GM18511 (cell line): ENCODE measurements around the gene SLC6A4.
"Not testable (repeated sequence)": the region's sequence is repeated elsewhere in the genome, so short reads cannot be mapped to it uniquely, and the experiment has no call there.

Experiments
- ATAC-seq: cut with Tn5 transposase; IDR thresholded peaks from one replicate; pipeline ENCODE4 v1.9.1; 2021; ENCODE audit warnings: mild to moderate bottlenecking, moderate library complexity; ENCODE audit not compliant: unreplicated experiment

SLC6A4 gene

GRCh38 chr17:30239089-30239462 is 3.6 kb upstream of the SLC6A4 start:
- ATAC-seq: no peak

- no peak for ATAC-seq
Measured at GRCh38 chr17:30238387-30239088, 3.0 kb upstream of the SLC6A4 start.

- no peak for ATAC-seq
Measured at GRCh38 chr17:30238003-30238344, 2.5 kb upstream of the SLC6A4 start.

- no peak for ATAC-seq
Measured at GRCh38 chr17:30237296-30238002, 2.0 kb upstream of the SLC6A4 start.

- no peak for ATAC-seq
Measured at GRCh38 chr17:30236766-30237165, 1.3 kb upstream of the SLC6A4 start.

GRCh38 chr17:30236297-30236624 is 764 bp upstream of the SLC6A4 start:
- no peak for ATAC-seq

- no peak for ATAC-seq
Measured at GRCh38 chr17:30234964-30235363, 533 bp downstream of the SLC6A4 start.

GRCh38 chr17:30234296-30234695 is 1.2 kb downstream of the SLC6A4 start:
- ATAC-seq: no peak

GRCh38 chr17:30232824-30233427 is 2.6 kb downstream of the SLC6A4 start:
- ATAC-seq: no peak

GRCh38 chr17:30232015-30232823 is 3.3 kb downstream of the SLC6A4 start:
- ATAC-seq: no peak

- no peak for ATAC-seq
Measured at GRCh38 chr17:30230596-30231125, 4.8 kb downstream of the SLC6A4 start.

GRCh38 chr17:30230009-30230408 is 5.5 kb downstream of the SLC6A4 start:
- ATAC-seq: not testable (repeated sequence)

GRCh38 chr17:30229012-30229411 is 6.5 kb downstream of the SLC6A4 start:
- no peak for ATAC-seq

- ATAC-seq: no peak
Measured at GRCh38 chr17:30228011-30228410, 7.5 kb downstream of the SLC6A4 start.

- ATAC-seq: no peak
Measured at GRCh38 chr17:30226878-30227277, 8.6 kb downstream of the SLC6A4 start.

GRCh38 chr17:30225919-30226553 is 9.5 kb downstream of the SLC6A4 start:
- ATAC-seq: no peak

GRCh38 chr17:30225112-30225511 is 10.4 kb downstream of the SLC6A4 start:
- no peak for ATAC-seq

GRCh38 chr17:30224419-30224960 is 11.0 kb downstream of the SLC6A4 start:
- no peak for ATAC-seq

GRCh38 chr17:30222721-30223175 is 12.7 kb downstream of the SLC6A4 start:
- ATAC-seq: no peak

GRCh38 chr17:30222251-30222650 is 13.2 kb downstream of the SLC6A4 start:
- ATAC-seq: no peak
